ENCODE data around the gene MKRN2.

DNA sequence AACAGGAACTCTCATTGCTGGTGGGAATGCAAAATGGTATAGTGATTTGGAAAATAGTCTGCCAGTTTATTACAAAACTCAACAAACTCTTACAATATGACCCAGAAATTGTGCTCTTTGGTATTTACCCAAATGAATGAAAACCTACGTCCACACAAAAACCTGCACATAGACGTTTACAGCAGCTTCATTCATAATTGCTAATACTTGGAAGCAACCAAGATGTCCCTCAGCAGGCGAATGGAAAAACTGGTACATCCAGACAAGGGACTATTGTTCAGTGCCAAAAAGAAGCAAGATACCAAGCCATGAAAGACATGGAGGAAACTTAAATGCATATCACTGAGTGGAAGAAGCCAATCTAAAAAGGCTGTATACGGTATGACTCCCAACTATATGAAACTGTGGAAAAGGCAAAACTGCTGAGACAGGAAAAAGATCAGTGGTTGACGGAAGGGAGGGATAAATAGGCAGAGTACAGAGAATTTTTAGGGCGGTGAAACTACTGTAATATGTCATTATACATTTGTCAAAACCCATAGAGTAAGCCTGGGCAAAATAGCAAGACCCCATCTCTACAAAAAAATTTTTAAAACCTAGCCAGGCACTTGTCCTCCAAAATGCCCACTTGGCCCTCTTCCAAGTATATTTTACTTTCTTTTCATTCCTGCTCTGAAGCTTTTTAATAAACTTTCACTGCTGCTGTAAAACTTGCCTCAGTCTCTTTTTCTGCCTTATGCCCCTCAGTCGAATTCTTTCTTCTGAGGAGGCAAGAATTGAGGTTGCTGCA, 6.7 kb upstream of the MKRN2 start:
- no peak for TF ChIP-seq CHD2 (IDR thresholded peaks at IDR 0.05; ENCODE audit: low read depth, low read length)
- TF ChIP-seq, protein P1, sequence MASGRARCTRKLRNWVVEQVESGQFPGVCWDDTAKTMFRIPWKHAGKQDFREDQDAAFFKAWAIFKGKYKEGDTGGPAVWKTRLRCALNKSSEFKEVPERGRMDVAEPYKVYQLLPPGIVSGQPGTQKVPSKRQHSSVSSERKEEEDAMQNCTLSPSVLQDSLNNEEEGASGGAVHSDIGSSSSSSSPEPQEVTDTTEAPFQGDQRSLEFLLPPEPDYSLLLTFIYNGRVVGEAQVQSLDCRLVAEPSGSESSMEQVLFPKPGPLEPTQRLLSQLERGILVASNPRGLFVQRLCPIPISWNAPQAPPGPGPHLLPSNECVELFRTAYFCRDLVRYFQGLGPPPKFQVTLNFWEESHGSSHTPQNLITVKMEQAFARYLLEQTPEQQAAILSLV (CRISPR knock-in tag; IDR thresholded peaks at IDR 0.05; ENCODE audit: borderline replicate concordance): no peak
- no peak for TF ChIP-seq HOXA7 (CRISPR knock-in tag; IDR thresholded peaks at IDR 0.05)
- TF ChIP-seq SRY (CRISPR knock-in tag; IDR thresholded peaks at IDR 0.05): no peak
- TF ChIP-seq, protein P2, sequence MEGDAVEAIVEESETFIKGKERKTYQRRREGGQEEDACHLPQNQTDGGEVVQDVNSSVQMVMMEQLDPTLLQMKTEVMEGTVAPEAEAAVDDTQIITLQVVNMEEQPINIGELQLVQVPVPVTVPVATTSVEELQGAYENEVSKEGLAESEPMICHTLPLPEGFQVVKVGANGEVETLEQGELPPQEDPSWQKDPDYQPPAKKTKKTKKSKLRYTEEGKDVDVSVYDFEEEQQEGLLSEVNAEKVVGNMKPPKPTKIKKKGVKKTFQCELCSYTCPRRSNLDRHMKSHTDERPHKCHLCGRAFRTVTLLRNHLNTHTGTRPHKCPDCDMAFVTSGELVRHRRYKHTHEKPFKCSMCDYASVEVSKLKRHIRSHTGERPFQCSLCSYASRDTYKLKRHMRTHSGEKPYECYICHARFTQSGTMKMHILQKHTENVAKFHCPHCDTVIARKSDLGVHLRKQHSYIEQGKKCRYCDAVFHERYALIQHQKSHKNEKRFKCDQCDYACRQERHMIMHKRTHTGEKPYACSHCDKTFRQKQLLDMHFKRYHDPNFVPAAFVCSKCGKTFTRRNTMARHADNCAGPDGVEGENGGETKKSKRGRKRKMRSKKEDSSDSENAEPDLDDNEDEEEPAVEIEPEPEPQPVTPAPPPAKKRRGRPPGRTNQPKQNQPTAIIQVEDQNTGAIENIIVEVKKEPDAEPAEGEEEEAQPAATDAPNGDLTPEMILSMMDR (CRISPR knock-in tag; IDR thresholded peaks at IDR 0.05): no peak
- TF ChIP-seq MXI1 (IDR thresholded peaks at IDR 0.05; ENCODE audit: borderline replicate concordance, low read depth, low read length): no peak
- no peak for TF ChIP-seq IRX3 (CRISPR knock-in tag; IDR thresholded peaks at IDR 0.05; ENCODE audit: borderline replicate concordance, low read depth)
- no peak for TF ChIP-seq NFYC (CRISPR knock-in tag; IDR thresholded peaks at IDR 0.05)
- no peak for TF ChIP-seq EED (CRISPR knock-in tag; IDR thresholded peaks at IDR 0.05)
- TF ChIP-seq ZNF616 (CRISPR knock-in tag; IDR thresholded peaks at IDR 0.05; ENCODE audit: low read depth): no peak
- TF ChIP-seq, protein P3, sequence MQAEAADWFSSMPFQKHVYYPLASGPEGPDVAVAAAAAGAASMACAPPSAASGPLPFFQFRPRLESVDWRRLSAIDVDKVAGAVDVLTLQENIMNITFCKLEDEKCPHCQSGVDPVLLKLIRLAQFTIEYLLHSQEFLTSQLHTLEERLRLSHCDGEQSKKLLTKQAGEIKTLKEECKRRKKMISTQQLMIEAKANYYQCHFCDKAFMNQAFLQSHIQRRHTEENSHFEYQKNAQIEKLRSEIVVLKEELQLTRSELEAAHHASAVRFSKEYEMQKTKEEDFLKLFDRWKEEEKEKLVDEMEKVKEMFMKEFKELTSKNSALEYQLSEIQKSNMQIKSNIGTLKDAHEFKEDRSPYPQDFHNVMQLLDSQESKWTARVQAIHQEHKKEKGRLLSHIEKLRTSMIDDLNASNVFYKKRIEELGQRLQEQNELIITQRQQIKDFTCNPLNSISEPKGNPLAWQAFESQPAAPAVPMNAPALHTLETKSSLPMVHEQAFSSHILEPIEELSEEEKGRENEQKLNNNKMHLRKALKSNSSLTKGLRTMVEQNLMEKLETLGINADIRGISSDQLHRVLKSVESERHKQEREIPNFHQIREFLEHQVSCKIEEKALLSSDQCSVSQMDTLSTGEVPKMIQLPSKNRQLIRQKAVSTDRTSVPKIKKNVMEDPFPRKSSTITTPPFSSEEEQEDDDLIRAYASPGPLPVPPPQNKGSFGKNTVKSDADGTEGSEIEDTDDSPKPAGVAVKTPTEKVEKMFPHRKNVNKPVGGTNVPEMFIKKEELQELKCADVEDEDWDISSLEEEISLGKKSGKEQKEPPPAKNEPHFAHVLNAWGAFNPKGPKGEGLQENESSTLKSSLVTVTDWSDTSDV (CRISPR knock-in tag; IDR thresholded peaks at IDR 0.05): no peak
- no peak for TF ChIP-seq XRCC5 (optimal IDR thresholded peaks at IDR 0.05; ENCODE audit: low read length)
